Measurements from ENCODE around the gene NUP205. TPM values are rescaled to one million over a fixed set of nuclear protein-coding genes. Genes with fewer than 3 reads are reported as not detected.

NUP205 gene
- total RNA-seq, 6 donors from 2014 or later, result 27.4 to 41.9 (median 33.1) TPM

GRCh38 chr7:135538376-135538775 lies 19.3 kb upstream of the NUP205 start:
- WGBS, 2 donors, result 51% methylated on average over 3 of the region's 3 CpGs

GRCh38 chr7:135539629-135540028 lies 18.1 kb upstream of the NUP205 start:
- H3K36me3 ChIP-seq, result no peaks in the 10 kb centered on the region
- WGBS, 2 donors, result 83 to 93% methylated on average over 2 of the region's 2 CpGs
- no peaks in the 10 kb centered on the region for H3K9me3 ChIP-seq
- no peak overlapping the region for H3K27ac ChIP-seq
- H3K4me3 ChIP-seq, result no peak overlapping the region
- no peak for TF ChIP-seq CTCF (IDR thresholded peaks at IDR 0.05)
- TF ChIP-seq POLR2AphosphoS5 (IDR thresholded peaks at IDR 0.05), result no peak
- no peak for TF ChIP-seq EP300 (IDR thresholded peaks at IDR 0.05)
- TF ChIP-seq POLR2A (IDR thresholded peaks at IDR 0.05), result no peak
- DNase-seq (no peak), ATAC-seq (ENCODE audit: low FRiP score in 2 of 2) (no peak)
- H3K4me1 ChIP-seq, result peaks cover 0 to 4% (median 2%) of the 10 kb centered on the region in 4 donors
- H3K27me3 ChIP-seq, result no peaks in the 10 kb centered on the region

More at GRCh38 chr7:135538376-135538775, 19.3 kb upstream of the NUP205 start:
- no peak overlapping the region for H3K4me3 ChIP-seq
- ATAC-seq (ENCODE audit: low FRiP score in 2 of 2) (no peak), DNase-seq (no peak)
- peaks cover 0 to 4% (median 2%) of the 10 kb centered on the region in 4 donors for H3K4me1 ChIP-seq
- no peaks in the 10 kb centered on the region for H3K36me3 ChIP-seq
- H3K27ac ChIP-seq, result no peak overlapping the region
- no peak for TF ChIP-seq CTCF (IDR thresholded peaks at IDR 0.05)
- H3K27me3 ChIP-seq, result no peaks in the 10 kb centered on the region
- no peaks in the 10 kb centered on the region for H3K9me3 ChIP-seq

GRCh38 chr7:135541029-135541428 lies 16.7 kb upstream of the NUP205 start:
- Histone ChIP-seq H3K4me1 (peaks cover 0 to 4% (median 2%) of the 10 kb centered on the region in 4 donors), H3K27ac (no peak overlapping the region), H3K27me3 (no peaks in the 10 kb centered on the region), H3K9me3 (no peaks in the 10 kb centered on the region), H3K4me3 (no peak overlapping the region), H3K36me3 (no peaks in the 10 kb centered on the region)
- DNase-seq (no peak), ATAC-seq (ENCODE audit: low FRiP score in 2 of 2) (no peak)
- 96 to 98% methylated on average over 6 of the region's 6 CpGs for WGBS, 2 donors
- TF ChIP-seq POLR2AphosphoS5 (IDR thresholded peaks at IDR 0.05) (no peak), CTCF (IDR thresholded peaks at IDR 0.05) (no peak), EP300 (IDR thresholded peaks at IDR 0.05) (no peak), POLR2A (IDR thresholded peaks at IDR 0.05) (no peak)

- no peak for ATAC-seq (ENCODE audit: low FRiP score in 2 of 2)
- H3K36me3 ChIP-seq, result no peaks in the 10 kb centered on the region
- no peaks in the 10 kb centered on the region for H3K9me3 ChIP-seq
- 73 to 77% methylated on average over 7 of the region's 7 CpGs for WGBS, 2 donors
- H3K27ac ChIP-seq, result no peak overlapping the region
- no peak for TF ChIP-seq CTCF (IDR thresholded peaks at IDR 0.05)
- TF ChIP-seq POLR2A (IDR thresholded peaks at IDR 0.05), result no peak
- TF ChIP-seq EP300 (IDR thresholded peaks at IDR 0.05), result no peak
- TF ChIP-seq POLR2AphosphoS5 (IDR thresholded peaks at IDR 0.05), result no peak
- H3K27me3 ChIP-seq, result no peaks in the 10 kb centered on the region
- H3K4me3 ChIP-seq, result no peak overlapping the region
- no peak for DNase-seq
- H3K4me1 ChIP-seq, result no peaks in the 10 kb centered on the region
Observed at GRCh38 chr7:135550196-135550595, 7.5 kb upstream of the NUP205 start.

- Histone ChIP-seq H3K4me3 (no peak overlapping the region), H3K36me3 (no peaks in the 10 kb centered on the region), H3K9me3 (no peaks in the 10 kb centered on the region), H3K27ac (no peak overlapping the region), H3K27me3 (no peaks in the 10 kb centered on the region), H3K4me1 (peaks cover 0 to 2% (median under 1%) of the 10 kb centered on the region in 4 donors)
- TF ChIP-seq POLR2AphosphoS5 (IDR thresholded peaks at IDR 0.05) (no peak), CTCF (IDR thresholded peaks at IDR 0.05) (no peak), EP300 (IDR thresholded peaks at IDR 0.05) (no peak), POLR2A (IDR thresholded peaks at IDR 0.05) (no peak)
- WGBS, 2 donors, result 65 to 91% methylated on average over 3 of the region's 3 CpGs
- DNase-seq, result no peak
- ATAC-seq (ENCODE audit: low FRiP score in 2 of 2), result no peak
Observed at GRCh38 chr7:135552148-135552547, 5.6 kb upstream of the NUP205 start.
